Fibroblast of lung (primary cell): ENCODE data around the gene NPY1R. TPM values are rescaled to one million over a fixed set of nuclear protein-coding genes. Genes with fewer than 3 reads are reported as not detected.

Source experiments
- DNase-seq, 2 donors: peaks; one replicate each; pipeline versions ENCODE4 v3.0.0 to v3.0.0-alpha.2; 2010; ENCODE audit warnings: low read depth in 2 of 2
- H2AFZ ChIP-seq: 2 replicates; pipeline ENCODE4 v1.5.1; 2012; ENCODE audit warnings: low read length, control low read depth, inconsistent platforms
- H3K27ac ChIP-seq: 2 replicates; pipeline ENCODE4 v1.5.1; 2011; ENCODE audit warnings: low read length, control low read depth; ENCODE audit not compliant: insufficient read depth
- H3K27me3 ChIP-seq: 2 replicates; pipeline ENCODE4 v1.5.1; 2011; ENCODE audit warnings: mild to moderate bottlenecking, low read length; ENCODE audit not compliant: control insufficient read depth, insufficient read depth
- H3K36me3 ChIP-seq: 2 replicates; pipeline ENCODE4 v1.5.1; 2011; ENCODE audit warnings: low read length; ENCODE audit not compliant: control insufficient read depth, insufficient read depth
- H3K4me1 ChIP-seq: 2 replicates; pipeline ENCODE4 v1.5.1; 2011; ENCODE audit warnings: low read length; ENCODE audit not compliant: control insufficient read depth, insufficient read depth; ENCODE audit errors: extremely low read depth
- H3K4me2 ChIP-seq: 2 replicates; pipeline ENCODE4 v1.5.1; 2011; ENCODE audit warnings: low read length, control low read depth; ENCODE audit not compliant: insufficient read depth; ENCODE audit errors: extremely low read depth
- H3K4me3 ChIP-seq, 4 experiments: fragments of 200-600 bp in 1 of 4; sonication (generic) in 1 of 4; replicated peaks in 1 of 4; 2 replicates each; pipeline ENCODE4 v1.5.1; 2011 to 2016; ENCODE audit warnings: low read length in 4 of 4, low read depth in 3 of 4, mild to moderate bottlenecking in 3 of 4, control low read depth in 2 of 4, inconsistent platforms in 1 of 4, mixed read lengths in 1 of 4; ENCODE audit not compliant: insufficient read depth in 1 of 4; ENCODE audit errors: control extremely low read depth in 1 of 4
- H3K79me2 ChIP-seq: 2 replicates; pipeline ENCODE4 v1.5.1; 2012; ENCODE audit warnings: mild to moderate bottlenecking, low read length, inconsistent platforms; ENCODE audit not compliant: control insufficient read depth, insufficient read depth
- H3K9ac ChIP-seq: 2 replicates; pipeline ENCODE4 v1.5.1; 2011; ENCODE audit warnings: mild to moderate bottlenecking, low read length, control low read depth; ENCODE audit not compliant: insufficient read depth
- H3K9me3 ChIP-seq: 2 replicates; pipeline ENCODE4 v1.5.1; 2012; ENCODE audit warnings: low read depth, low read length; ENCODE audit not compliant: control insufficient read depth, insufficient read depth
- H4K20me1 ChIP-seq: 2 replicates; pipeline ENCODE4 v1.5.1; 2011; ENCODE audit warnings: low read length; ENCODE audit not compliant: control insufficient read depth, insufficient read depth; ENCODE audit errors: extremely low read depth
- CTCF ChIP-seq, 2 donors: IDR thresholded peaks in 1 of 2; conservative IDR thresholded peaks in 1 of 2; 1 replicate in 1 of 2; 2 replicates in 1 of 2; pipeline ENCODE4 v1.5.1; 2011 to 2012; ENCODE audit warnings: low read length in 2 of 2, control low read depth in 1 of 2, inconsistent platforms in 1 of 2, low read depth in 1 of 2, mild to moderate bottlenecking in 1 of 2
- EZH2 ChIP-seq: IDR thresholded peaks from 2 replicates; pipeline ENCODE4 v1.5.1; 2012; ENCODE audit warnings: low read length, control low read depth, mild to moderate bottlenecking; ENCODE audit errors: missing control alignments
- polyA plus RNA-seq, 2 donors: library from polyadenylated mRNA; depleted of rRNA in 1 of 2; stranded (reverse) in 1 of 2; unstranded in 1 of 2; fragments of >200 nt; gene quantifications; 2 replicates each; pipeline ENCODE4 v1.2.1, GENCODE V29; 2011 to 2012; ENCODE audit warnings: missing spikeins in 1 of 2
- total RNA-seq: library from RNA; depleted of rRNA; stranded (reverse); fragments of >200 nt; gene quantifications from 2 replicates; pipeline ENCODE4 v1.2.1, GENCODE V29; 2014

Gene NPY1R
- total and polyA plus RNA-seq, 2 donors (not counting 1 experiment from before 2014, with no cell fraction given): under 0.01 to 0.02 TPM

- no peak overlapping the region for H2AFZ ChIP-seq
- no peaks in the 10 kb centered on the region for H3K36me3 ChIP-seq
- H3K4me1 ChIP-seq: no peaks in the 10 kb centered on the region
- no peak overlapping the region for H3K4me2 ChIP-seq
- H4K20me1 ChIP-seq: no peaks in the 10 kb centered on the region
- no peak for DNase-seq
- no peak overlapping the region for H3K27ac ChIP-seq
- H3K9me3 ChIP-seq: no peaks in the 10 kb centered on the region
- TF ChIP-seq CTCF (conservative IDR thresholded peaks at IDR 0.05 in 1 of 2, IDR thresholded peaks at IDR 0.05 in 1 of 2; ENCODE audit: low read depth in 1 of 2, low read length in 2 of 2) (no peak), EZH2 (no peak)
- H3K4me3 ChIP-seq: no peak overlapping the region
- no peaks in the 10 kb centered on the region for H3K27me3 ChIP-seq
- no peaks in the 10 kb centered on the region for H3K79me2 ChIP-seq
- H3K9ac ChIP-seq: no peak overlapping the region
Measured at GRCh38 chr4:163353054-163353453, 20.7 kb upstream of the NPY1R start.

- TF ChIP-seq CTCF (conservative IDR thresholded peaks at IDR 0.05 in 1 of 2, IDR thresholded peaks at IDR 0.05 in 1 of 2; ENCODE audit: low read depth in 1 of 2, low read length in 2 of 2): no peak
- no peak for TF ChIP-seq EZH2
- Histone ChIP-seq H3K4me1 (no peaks in the 10 kb centered on the region), H3K4me2 (no peak overlapping the region), H3K36me3 (no peaks in the 10 kb centered on the region), H3K9me3 (no peaks in the 10 kb centered on the region), H3K27ac (no peak overlapping the region), H3K4me3 (no peak overlapping the region), H4K20me1 (no peaks in the 10 kb centered on the region), H2AFZ (no peak overlapping the region), H3K27me3 (no peaks in the 10 kb centered on the region), H3K79me2 (no peaks in the 10 kb centered on the region), H3K9ac (no peak overlapping the region)
- peak in 1 of 2 donors; percentile 24 for DNase-seq
Measured at GRCh38 chr4:163350672-163351071, 18.3 kb upstream of the NPY1R start.

- TF ChIP-seq CTCF (conservative IDR thresholded peaks at IDR 0.05 in 1 of 2, IDR thresholded peaks at IDR 0.05 in 1 of 2; ENCODE audit: low read depth in 1 of 2, low read length in 2 of 2) (no peak), EZH2 (peak; percentile 74)
- no peak overlapping the region for H3K4me2 ChIP-seq
- no peak overlapping the region for H3K27ac ChIP-seq
- H3K27me3 ChIP-seq: peaks cover 12% of the 10 kb centered on the region
- no peak overlapping the region for H3K4me3 ChIP-seq
- no peaks in the 10 kb centered on the region for H4K20me1 ChIP-seq
- no peak overlapping the region for H3K9ac ChIP-seq
- no peak overlapping the region for H2AFZ ChIP-seq
- H3K79me2 ChIP-seq: no peaks in the 10 kb centered on the region
- no peaks in the 10 kb centered on the region for H3K4me1 ChIP-seq
- H3K9me3 ChIP-seq: no peaks in the 10 kb centered on the region
- peak in 1 of 2 donors; percentile 1 for DNase-seq
- no peaks in the 10 kb centered on the region for H3K36me3 ChIP-seq
Measured at GRCh38 chr4:163344147-163345125, 12.0 kb upstream of the NPY1R start.
